Endodermal cell (in vitro differentiated cells): ENCODE data around the gene ZNF787. TPM values are rescaled to one million over a fixed set of nuclear protein-coding genes. Genes with fewer than 3 reads are reported as not detected.

Experiments used
- DNase-seq: peaks from one replicate; pipeline ENCODE4 v3.0.0-alpha.2; 2017
- H3K27ac ChIP-seq: 2 replicates; pipeline ENCODE4 v1.5.1; 2013; ENCODE audit warnings: mild to moderate bottlenecking, low read depth, low read length, moderate library complexity
- H3K27me3 ChIP-seq: 2 replicates; pipeline ENCODE4 v1.6.1; 2013; ENCODE audit warnings: mild to moderate bottlenecking, low read length, moderate library complexity; ENCODE audit not compliant: insufficient read depth, control insufficient read depth, poor library complexity, severe bottlenecking
- H3K36me3 ChIP-seq: 2 replicates; pipeline ENCODE4 v1.7.0; 2013; ENCODE audit warnings: mild to moderate bottlenecking, low read length, moderate library complexity; ENCODE audit not compliant: control insufficient read depth, insufficient read depth
- H3K4me1 ChIP-seq: one replicate; pipeline ENCODE4 v1.7.0; 2013; ENCODE audit warnings: low read length; ENCODE audit not compliant: control insufficient read depth, insufficient read depth
- H3K4me3 ChIP-seq: 2 replicates; pipeline ENCODE4 v1.5.1; 2013; ENCODE audit warnings: mild to moderate bottlenecking, low read length, moderate library complexity
- H3K9ac ChIP-seq: 2 replicates; pipeline ENCODE4 v1.6.1; 2013; ENCODE audit warnings: mild to moderate bottlenecking, low read length, moderate library complexity; ENCODE audit not compliant: poor library complexity, severe bottlenecking; ENCODE audit errors: extremely low read depth
- H3K9me3 ChIP-seq: 2 replicates; pipeline ENCODE4 v1.6.1; 2013; ENCODE audit warnings: mild to moderate bottlenecking, low read length, moderate library complexity; ENCODE audit not compliant: control insufficient read depth
- H3K27ac Mint-ChIP-seq: 2 replicates; pipeline ENCODE4 v1.8.0; 2020; ENCODE audit warnings: mixed read lengths
- H3K27me3 Mint-ChIP-seq: 2 replicates; pipeline ENCODE4 v1.8.0; 2021; ENCODE audit warnings: mild to moderate bottlenecking, mixed read lengths; ENCODE audit not compliant: insufficient read depth
- H3K36me3 Mint-ChIP-seq: 2 replicates; pipeline ENCODE4 v1.8.0; 2020; ENCODE audit warnings: low read depth, mixed read lengths
- H3K4me1 Mint-ChIP-seq: 2 replicates; pipeline ENCODE4 v1.8.0; 2020; ENCODE audit warnings: mixed read lengths
- H3K4me3 Mint-ChIP-seq: 2 replicates; pipeline ENCODE4 v1.8.0; 2020; ENCODE audit warnings: mild to moderate bottlenecking, moderate library complexity, mixed read lengths
- H3K9me3 Mint-ChIP-seq: 2 replicates; pipeline ENCODE4 v1.8.0; 2020; ENCODE audit warnings: mild to moderate bottlenecking, mixed read lengths
- WGBS, 2 experiments: methylation state at CpG; one replicate each; pipeline versions ENCODE4 v1.1.5 to v1.1.7; 2013; ENCODE audit warnings: missing lambda C conversion rate in 2 of 2, mixed read lengths in 1 of 2; ENCODE audit not compliant: insufficient coverage in 1 of 2, insufficient read length in 1 of 2; 5-methylcytosine and 5-hydroxymethylcytosine counted together
- total RNA-seq, 2 donors: library from RNA; stranded (reverse); fragmentation: NEBNext Ultra II Directional in 1 of 2; extraction: Animal tissue kit (Norgen Biotek cat#: 25700) in 1 of 2; gene quantifications; 2 replicates in 1 of 2; 3 replicates in 1 of 2; pipeline ENCODE4 v1.2.1, GENCODE V29; 2021
- TF ChIP-seq, protein P1 (sequence below): fragments of 200-600 bp; sonication (generic); conservative IDR thresholded peaks from 2 replicates; pipeline ENCODE4 v1.5.0; 2021; ENCODE audit warnings: antibody characterized with exemption, mild to moderate bottlenecking

Gene ZNF787
- total RNA-seq, 2 donors from 2014 or later = 42.1 to 43.7 TPM

DNA sequence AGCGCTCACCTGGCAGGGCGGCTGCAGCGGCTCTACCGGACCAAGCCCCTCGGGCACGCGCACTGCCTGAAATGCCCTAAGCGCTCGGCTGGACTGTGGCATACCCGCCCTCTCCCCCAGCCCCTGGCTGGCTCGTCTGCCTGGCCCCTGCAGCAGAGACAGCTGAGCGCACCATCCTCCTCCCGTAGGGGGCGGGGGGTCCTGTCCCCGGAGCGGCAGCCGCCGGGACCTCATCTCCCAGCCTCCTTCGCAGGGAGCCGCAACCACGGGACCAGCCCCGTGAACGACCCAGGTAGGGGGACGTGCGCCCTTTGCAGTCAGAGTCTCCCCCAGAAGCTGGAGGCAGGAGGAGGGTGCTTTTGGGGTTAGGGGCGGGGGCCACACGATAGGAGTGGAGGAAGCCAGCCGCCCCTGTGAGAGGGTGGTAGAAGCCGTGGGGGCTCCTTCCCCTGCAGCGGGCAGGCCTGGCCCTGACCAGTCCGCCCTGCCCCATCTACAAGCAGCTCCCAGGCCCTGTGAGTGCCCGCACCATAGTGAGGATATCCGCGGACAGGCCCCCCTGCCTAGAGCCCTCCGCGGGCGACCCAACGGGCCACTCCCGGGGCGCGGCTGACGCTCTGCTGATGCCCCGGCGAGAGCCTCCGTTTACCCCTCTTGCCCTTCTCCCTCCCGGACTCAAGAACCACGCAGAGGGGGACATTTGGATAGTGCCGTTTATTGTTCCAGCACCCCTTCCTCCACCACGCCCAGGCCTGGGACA is 34.2 kb downstream of the ZNF787 start:
- H3K36me3 Mint-ChIP-seq = peaks cover 18% of the 10 kb centered on the region
- H3K27ac Mint-ChIP-seq = no peak overlapping the region
- TF ChIP-seq, protein P1, sequence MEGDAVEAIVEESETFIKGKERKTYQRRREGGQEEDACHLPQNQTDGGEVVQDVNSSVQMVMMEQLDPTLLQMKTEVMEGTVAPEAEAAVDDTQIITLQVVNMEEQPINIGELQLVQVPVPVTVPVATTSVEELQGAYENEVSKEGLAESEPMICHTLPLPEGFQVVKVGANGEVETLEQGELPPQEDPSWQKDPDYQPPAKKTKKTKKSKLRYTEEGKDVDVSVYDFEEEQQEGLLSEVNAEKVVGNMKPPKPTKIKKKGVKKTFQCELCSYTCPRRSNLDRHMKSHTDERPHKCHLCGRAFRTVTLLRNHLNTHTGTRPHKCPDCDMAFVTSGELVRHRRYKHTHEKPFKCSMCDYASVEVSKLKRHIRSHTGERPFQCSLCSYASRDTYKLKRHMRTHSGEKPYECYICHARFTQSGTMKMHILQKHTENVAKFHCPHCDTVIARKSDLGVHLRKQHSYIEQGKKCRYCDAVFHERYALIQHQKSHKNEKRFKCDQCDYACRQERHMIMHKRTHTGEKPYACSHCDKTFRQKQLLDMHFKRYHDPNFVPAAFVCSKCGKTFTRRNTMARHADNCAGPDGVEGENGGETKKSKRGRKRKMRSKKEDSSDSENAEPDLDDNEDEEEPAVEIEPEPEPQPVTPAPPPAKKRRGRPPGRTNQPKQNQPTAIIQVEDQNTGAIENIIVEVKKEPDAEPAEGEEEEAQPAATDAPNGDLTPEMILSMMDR = no peak

DNA sequence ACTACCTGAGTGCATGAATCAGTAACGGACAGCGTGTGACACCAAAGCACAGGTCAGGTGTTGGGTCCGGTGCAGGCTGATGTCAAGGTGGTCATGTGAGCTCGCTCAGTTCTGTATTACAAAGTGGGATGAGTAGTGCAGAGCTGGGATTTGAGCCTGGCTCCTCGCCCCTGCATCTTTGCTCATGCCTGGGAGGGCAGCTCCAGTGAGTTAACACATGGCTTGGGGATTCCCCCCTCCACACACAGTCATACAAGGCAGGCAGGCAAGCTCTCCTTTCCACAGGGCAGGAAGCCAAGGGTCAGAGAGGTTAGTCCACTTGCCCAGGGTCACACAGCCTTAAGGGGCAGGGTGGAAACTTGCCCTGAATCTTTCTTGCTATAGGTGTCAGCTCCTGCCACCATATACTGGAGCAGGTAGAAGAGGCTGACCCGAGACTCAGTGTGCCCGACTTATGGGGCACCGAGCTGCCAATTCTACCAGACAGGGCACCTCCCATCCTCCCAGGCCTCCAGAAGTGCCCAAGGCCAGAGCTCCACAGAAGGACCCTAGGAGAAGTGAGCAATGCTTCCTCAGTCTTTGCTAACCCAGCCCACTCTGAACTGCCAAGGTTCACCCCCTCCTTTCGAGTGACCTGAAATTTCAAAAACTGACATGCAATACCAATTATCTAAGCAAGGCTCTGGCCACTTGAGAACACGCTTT is 35.4 kb downstream of the ZNF787 start:
- Histone ChIP-seq H3K4me3 (no peak overlapping the region), H3K27ac (peak overlapping the region; percentile 41), H3K9ac (no peak overlapping the region), H3K27me3 (no peaks in the 10 kb centered on the region), H3K9me3 (no peaks in the 10 kb centered on the region), H3K4me1 (peaks cover 6% of the 10 kb centered on the region), H3K36me3 (peaks cover 7% of the 10 kb centered on the region)
- no peak overlapping the region for H3K27ac Mint-ChIP-seq
- 95 to 97% methylated on average over 9 to 10 of the region's 10 CpGs for WGBS, 2 experiments
- no peak for DNase-seq
- TF ChIP-seq, protein P1 = no peak
- H3K27me3 Mint-ChIP-seq = peaks cover 6% of the 10 kb centered on the region
- peaks cover 14% of the 10 kb centered on the region for H3K36me3 Mint-ChIP-seq
- no peaks in the 10 kb centered on the region for H3K9me3 Mint-ChIP-seq
- no peak overlapping the region for H3K4me3 Mint-ChIP-seq
- H3K4me1 Mint-ChIP-seq = peaks cover 27% of the 10 kb centered on the region

More for the DNA sequence above, 34.2 kb downstream of the ZNF787 start:
- DNase-seq = peak; percentile 55
- Mint-ChIP-seq H3K4me3 (no peak overlapping the region), H3K9me3 (no peaks in the 10 kb centered on the region), H3K4me1 (peaks cover 19% of the 10 kb centered on the region), H3K27me3 (no peaks in the 10 kb centered on the region)
- Histone ChIP-seq H3K4me3 (no peak overlapping the region), H3K27ac (no peak overlapping the region), H3K9me3 (no peaks in the 10 kb centered on the region), H3K36me3 (peaks cover 14% of the 10 kb centered on the region), H3K9ac (no peak overlapping the region), H3K4me1 (peaks cover 6% of the 10 kb centered on the region), H3K27me3 (no peaks in the 10 kb centered on the region)
- 88 to 89% methylated on average over 23 to 49 of the region's 49 CpGs for WGBS, 2 experiments

DNA sequence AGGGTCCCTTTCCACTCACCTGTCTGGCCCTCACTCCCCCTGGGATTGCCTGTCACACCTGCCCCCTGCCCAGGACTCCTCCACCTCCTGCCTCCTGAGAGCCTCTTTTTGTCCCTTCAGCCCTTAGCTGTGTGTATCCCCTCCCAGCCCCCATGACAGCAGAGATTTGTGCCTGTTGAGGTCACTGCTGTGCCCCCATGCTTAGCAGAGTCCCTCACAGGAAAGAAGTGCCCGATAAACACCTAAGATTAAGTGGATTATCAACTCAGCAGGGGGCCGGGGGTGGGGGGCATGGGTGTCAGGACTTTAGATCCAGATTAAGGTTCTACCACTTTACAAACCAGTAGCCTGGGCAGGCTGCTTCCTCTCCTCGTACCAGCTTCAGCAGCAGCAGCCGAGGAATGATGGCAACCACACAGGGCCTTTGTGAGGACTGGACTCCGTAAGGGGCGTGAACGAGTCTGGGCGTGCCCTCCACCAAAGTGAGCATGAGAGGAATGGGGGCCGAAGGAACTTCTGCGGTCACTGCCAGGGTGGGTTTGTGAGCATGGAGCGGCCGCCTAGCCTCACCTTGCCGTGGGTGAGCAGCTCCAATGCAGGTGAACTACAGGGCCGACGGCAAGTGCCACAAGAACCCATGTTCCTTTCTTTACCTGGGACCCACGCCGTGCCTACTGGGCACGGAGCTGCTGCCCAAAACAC is 36.1 kb downstream of the ZNF787 start:
- peak overlapping the region; percentile 21 for H3K4me3 Mint-ChIP-seq
- TF ChIP-seq, protein P1 = no peak
- WGBS, 2 experiments = 79 to 88% methylated on average over 13 to 18 of the region's 18 CpGs
- no peaks in the 10 kb centered on the region for H3K9me3 ChIP-seq
- H3K9ac ChIP-seq = no peak overlapping the region
- peaks cover 6% of the 10 kb centered on the region for H3K27me3 Mint-ChIP-seq
- peaks cover 6% of the 10 kb centered on the region for H3K4me1 ChIP-seq
- peaks cover 5% of the 10 kb centered on the region for H3K36me3 ChIP-seq
- H3K27me3 ChIP-seq = no peaks in the 10 kb centered on the region
- peak overlapping the region; percentile 67 for H3K27ac Mint-ChIP-seq
- H3K4me1 Mint-ChIP-seq = peaks cover 28% of the 10 kb centered on the region
- DNase-seq = peak; percentile 58
- H3K4me3 ChIP-seq = no peak overlapping the region
- peaks cover 13% of the 10 kb centered on the region for H3K36me3 Mint-ChIP-seq
- no peaks in the 10 kb centered on the region for H3K9me3 Mint-ChIP-seq
- peak overlapping the region; percentile 41 for H3K27ac ChIP-seq
